NOMO-1 treated with dmso at 0.1 percent for 144 hours (cell line): Measurements from ENCODE around the gene DNAAF9.
"Not testable (repeated sequence)": the region's sequence is repeated elsewhere in the genome, so short reads cannot be mapped to it uniquely, and the experiment has no call there.

Source experiments
- DNase-seq: peaks from one replicate; lab custom pipeline; 2025; ENCODE audit not compliant: unreplicated experiment; lab: John Stamatoyannopoulos, UW

DNAAF9 gene

GRCh38 chr20:3407040-3407770 is at the start of gene DNAAF9:
DNAAF9 (minus strand) TSS chr20:3407669; CDS start chr20:3407557, 112 bp downstream.
- peak; percentile 63 for DNase-seq

- no peak for DNase-seq
Measured at GRCh38 chr20:3456648-3457047, 49.2 kb upstream of the DNAAF9 start.

- no peak for DNase-seq
Measured at GRCh38 chr20:3454831-3455230, 47.4 kb upstream of the DNAAF9 start.

GRCh38 chr20:3452690-3453089 is 45.2 kb upstream of the DNAAF9 start:
- DNase-seq, result no peak

GRCh38 chr20:3452136-3452535 is 44.7 kb upstream of the DNAAF9 start:
- DNase-seq, result no peak

GRCh38 chr20:3449319-3449718 is 41.9 kb upstream of the DNAAF9 start:
- no peak for DNase-seq

- peak; percentile 67 for DNase-seq
Measured at GRCh38 chr20:3447321-3447720, 39.9 kb upstream of the DNAAF9 start.

GRCh38 chr20:3446779-3447178 is 39.3 kb upstream of the DNAAF9 start:
- DNase-seq, result no peak

- DNase-seq, result no peak
Measured at GRCh38 chr20:3436864-3437574, 29.6 kb upstream of the DNAAF9 start.

- DNase-seq, result peak; percentile 28
Measured at GRCh38 chr20:3434232-3434631, 26.8 kb upstream of the DNAAF9 start.

GRCh38 chr20:3433744-3434143 is 26.3 kb upstream of the DNAAF9 start:
- no peak for DNase-seq

GRCh38 chr20:3432844-3433243 is 25.4 kb upstream of the DNAAF9 start:
- no peak for DNase-seq

GRCh38 chr20:3431109-3431508 is 23.6 kb upstream of the DNAAF9 start:
- no peak for DNase-seq

GRCh38 chr20:3430376-3431069 is 23.1 kb upstream of the DNAAF9 start:
- peak; percentile 90 for DNase-seq

GRCh38 chr20:3426766-3427165 is 19.3 kb upstream of the DNAAF9 start:
- DNase-seq, result not testable (repeated sequence)

- DNase-seq, result no peak
Measured at GRCh38 chr20:3423126-3423525, 15.7 kb upstream of the DNAAF9 start.

GRCh38 chr20:3421985-3422384 is 14.5 kb upstream of the DNAAF9 start:
- DNase-seq, result no peak

GRCh38 chr20:3420211-3420707 is 12.8 kb upstream of the DNAAF9 start:
- DNase-seq, result peak; percentile 87

- not testable (repeated sequence) for DNase-seq
Measured at GRCh38 chr20:3418161-3418560, 10.7 kb upstream of the DNAAF9 start.

- no peak for DNase-seq
Measured at GRCh38 chr20:3414122-3414521, 6.7 kb upstream of the DNAAF9 start.

GRCh38 chr20:3413393-3413889 is 6.0 kb upstream of the DNAAF9 start:
- DNase-seq, result no peak
